Spleen (tissue), 7 donors: ENCODE measurements around the gene MCTP1.

ENCODE experiments used
- CTCF ChIP-seq, 11 experiments: fragments of 200-600 bp in 7 of 11; fragments of 450-650 bp in 4 of 11; sonication (generic) in 4 of 11; IDR thresholded peaks in 8 of 11; conservative IDR thresholded peaks in 3 of 11; 1 replicate in 7 of 11; 2 replicates in 4 of 11; pipeline versions ENCODE4 v1.4.0 to v1.8.0; 2016 to 2021; ENCODE audit warnings: antibody characterized with exemption in 11 of 11, inconsistent platforms in 4 of 11, mild to moderate bottlenecking in 1 of 11
- POLR2A ChIP-seq, 3 donors: fragments of 450-650 bp; IDR thresholded peaks; one replicate each; pipeline ENCODE4 v1.5.1; 2017; ENCODE audit warnings: antibody characterized with exemption in 3 of 3, mild to moderate bottlenecking in 1 of 3
- donor health status: DM: no; HTN: no; CAD: no; lungs with moderate emphysema.
- donor health status: DM: no; HTN: no; CAD: no.
- donor health status: DM: no; HTN: no; CAD: no.

- no peak for TF ChIP-seq POLR2A (IDR thresholded peaks at IDR 0.05)
- TF ChIP-seq CTCF (IDR thresholded peaks at IDR 0.05 in 8 of 11, conservative IDR thresholded peaks at IDR 0.05 in 3 of 11) = no peak
Measured at GRCh38 chr5:94890907-94891306, 394.0 kb downstream of the MCTP1 start.
